Left ventricle myocardium inferior (tissue), 1 donor: ENCODE measurements around the gene BPGM. TPM values are rescaled to one million over a fixed set of nuclear protein-coding genes. Genes with fewer than 3 reads are reported as not detected.

Experiments
- DNase-seq: peaks from one replicate; pipeline ENCODE4 v3.0.0-alpha.2; 2020
- H3K27ac ChIP-seq: fragments of 200-600 bp; replicated peaks from 2 replicates; pipeline ENCODE4 v1.8.0; 2021
- H3K27me3 ChIP-seq: fragments of 200-600 bp; 2 replicates; pipeline ENCODE4 v1.8.0; 2021; ENCODE audit warnings: low read depth
- H3K36me3 ChIP-seq: fragments of 200-600 bp; 2 replicates; pipeline ENCODE4 v1.8.0; 2021
- H3K4me1 ChIP-seq: fragments of 200-600 bp; 2 replicates; pipeline ENCODE4 v1.8.0; 2021
- H3K4me3 ChIP-seq: fragments of 200-600 bp; 2 replicates; pipeline ENCODE4 v1.8.0; 2021; ENCODE audit warnings: mild to moderate bottlenecking, moderate library complexity
- H3K9me3 ChIP-seq: fragments of 200-600 bp; replicated peaks from 2 replicates; pipeline ENCODE4 v1.8.0; 2021
- intact Hi-C: fragments of 100-400 bp; cut with micrococcal nuclease; formaldehyde crosslinking; loops from one replicate; pipeline ENCODE4 v1.11.0; 2022
- total RNA-seq: library from RNA; stranded (reverse); fragmentation: NEBNext Ultra II Directional; extraction: Animal tissue kit (Norgen Biotek cat#: 25700); gene quantifications from one replicate; pipeline ENCODE4 v1.2.1, GENCODE V29; 2021
- TF ChIP-seq, protein P1 (sequence below): fragments of 200-600 bp; IDR thresholded peaks from 2 replicates; pipeline ENCODE4 v1.8.0; 2021; ENCODE audit warnings: antibody characterized with exemption, mild to moderate bottlenecking, borderline replicate concordance
- donor health status: DM: no; HTN: yes; CAD: no; lungs with severe emphysema.

BPGM gene
- total RNA-seq, 1 donor from 2014 or later, result 13.9 TPM

DNA sequence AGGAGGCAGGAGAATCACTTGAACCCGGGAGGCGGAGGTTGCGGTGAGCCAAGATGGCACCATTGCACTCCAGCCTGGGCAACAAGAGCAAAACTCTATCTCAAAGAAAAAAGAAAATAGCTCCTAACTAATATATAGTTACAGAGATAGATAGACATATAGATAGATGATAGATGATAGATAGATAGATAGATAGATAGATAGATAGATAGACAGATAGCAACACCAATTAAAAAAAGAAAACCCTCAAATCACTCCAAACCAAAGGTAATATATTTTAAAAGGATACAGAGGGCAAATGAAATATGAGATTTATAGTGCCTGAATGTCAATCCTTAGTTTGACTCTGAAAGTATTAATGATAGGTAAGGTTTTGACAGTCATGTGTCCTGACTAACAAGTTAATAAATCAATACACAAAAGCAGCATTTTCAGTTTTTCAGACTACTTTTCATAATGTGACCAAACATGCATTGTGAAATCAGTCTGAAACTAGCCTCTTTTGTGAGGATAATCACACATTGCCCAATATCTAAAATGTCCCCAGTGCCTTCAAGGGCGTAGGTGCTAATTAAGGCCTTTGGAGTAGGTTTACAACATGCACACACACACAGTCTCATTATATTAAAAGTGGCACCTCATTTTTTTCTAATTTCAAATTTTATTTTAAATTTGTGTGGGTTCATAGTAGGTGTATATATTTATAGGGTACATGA lies 61.2 kb downstream of the BPGM start:
- H3K9me3 ChIP-seq, result no peaks in the 10 kb centered on the region
- TF ChIP-seq, protein P1, sequence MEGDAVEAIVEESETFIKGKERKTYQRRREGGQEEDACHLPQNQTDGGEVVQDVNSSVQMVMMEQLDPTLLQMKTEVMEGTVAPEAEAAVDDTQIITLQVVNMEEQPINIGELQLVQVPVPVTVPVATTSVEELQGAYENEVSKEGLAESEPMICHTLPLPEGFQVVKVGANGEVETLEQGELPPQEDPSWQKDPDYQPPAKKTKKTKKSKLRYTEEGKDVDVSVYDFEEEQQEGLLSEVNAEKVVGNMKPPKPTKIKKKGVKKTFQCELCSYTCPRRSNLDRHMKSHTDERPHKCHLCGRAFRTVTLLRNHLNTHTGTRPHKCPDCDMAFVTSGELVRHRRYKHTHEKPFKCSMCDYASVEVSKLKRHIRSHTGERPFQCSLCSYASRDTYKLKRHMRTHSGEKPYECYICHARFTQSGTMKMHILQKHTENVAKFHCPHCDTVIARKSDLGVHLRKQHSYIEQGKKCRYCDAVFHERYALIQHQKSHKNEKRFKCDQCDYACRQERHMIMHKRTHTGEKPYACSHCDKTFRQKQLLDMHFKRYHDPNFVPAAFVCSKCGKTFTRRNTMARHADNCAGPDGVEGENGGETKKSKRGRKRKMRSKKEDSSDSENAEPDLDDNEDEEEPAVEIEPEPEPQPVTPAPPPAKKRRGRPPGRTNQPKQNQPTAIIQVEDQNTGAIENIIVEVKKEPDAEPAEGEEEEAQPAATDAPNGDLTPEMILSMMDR, result no peak
- no peaks in the 10 kb centered on the region for H3K27me3 ChIP-seq
- intact Hi-C loops, result no loop called here
- H3K4me1 ChIP-seq, result no peaks in the 10 kb centered on the region
- no peak overlapping the region for H3K27ac ChIP-seq
- DNase-seq, result no peak
- no peaks in the 10 kb centered on the region for H3K36me3 ChIP-seq
- H3K4me3 ChIP-seq, result no peak overlapping the region

DNA sequence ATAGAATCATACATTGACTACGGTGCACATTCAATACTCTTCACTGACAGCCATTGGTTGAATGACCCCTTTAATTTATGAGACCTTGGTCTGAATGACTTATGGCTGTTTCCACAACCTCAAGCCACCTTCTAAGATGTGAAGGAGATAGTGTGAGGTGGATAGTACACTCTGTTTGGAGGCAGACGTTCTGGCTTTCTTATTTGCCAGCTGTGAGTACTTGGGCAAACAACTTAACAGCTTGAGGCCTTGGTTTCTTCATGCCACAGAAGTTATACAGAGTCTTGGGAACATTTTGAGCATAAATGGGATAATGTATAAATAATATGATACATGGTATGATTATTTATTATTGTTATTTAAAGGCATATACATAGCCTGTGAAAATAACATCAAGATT lies 62.0 kb downstream of the BPGM start:
- H3K27ac ChIP-seq, result no peak overlapping the region
- DNase-seq, result no peak
- no peaks in the 10 kb centered on the region for H3K4me1 ChIP-seq
- no peaks in the 10 kb centered on the region for H3K36me3 ChIP-seq
- intact Hi-C loops, result no loop called here
- TF ChIP-seq, protein P1, result no peak
- no peaks in the 10 kb centered on the region for H3K27me3 ChIP-seq
- H3K4me3 ChIP-seq, result no peak overlapping the region
- no peaks in the 10 kb centered on the region for H3K9me3 ChIP-seq

DNA sequence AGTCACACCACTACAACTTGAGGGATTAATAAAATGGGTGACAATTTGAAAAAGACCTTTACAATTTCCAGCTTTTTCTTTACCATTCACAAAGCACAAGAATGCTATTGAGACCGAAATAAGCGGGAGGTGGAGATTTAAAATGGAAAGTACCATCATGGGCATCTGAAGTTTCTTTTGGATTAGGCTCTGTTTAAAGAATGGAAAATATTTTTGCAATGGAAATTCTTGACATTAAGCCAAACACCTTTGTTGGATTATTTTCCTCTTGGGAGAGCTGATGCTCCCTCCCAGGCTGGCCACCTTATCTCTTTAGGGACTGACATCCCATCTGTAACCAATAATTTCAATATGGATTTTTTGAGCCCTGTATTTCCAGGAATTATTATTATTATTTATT lies 62.5 kb downstream of the BPGM start:
- intact Hi-C loops, result no loop called here
- no peak for DNase-seq
- TF ChIP-seq, protein P1, result no peak
- no peak overlapping the region for H3K4me3 ChIP-seq
- no peaks in the 10 kb centered on the region for H3K27me3 ChIP-seq
- H3K9me3 ChIP-seq, result no peaks in the 10 kb centered on the region
- no peaks in the 10 kb centered on the region for H3K36me3 ChIP-seq
- no peaks in the 10 kb centered on the region for H3K4me1 ChIP-seq
- no peak overlapping the region for H3K27ac ChIP-seq

- Histone ChIP-seq H3K27me3 (no peaks in the 10 kb centered on the region), H3K36me3 (no peaks in the 10 kb centered on the region), H3K27ac (no peak overlapping the region), H3K4me3 (no peak overlapping the region), H3K4me1 (no peaks in the 10 kb centered on the region), H3K9me3 (no peaks in the 10 kb centered on the region)
- intact Hi-C loops, result no loop called here
- TF ChIP-seq, protein P1, result no peak
- DNase-seq, result no peak
These were observed 63.8 kb downstream of the BPGM start for GRCh38 chr7:134710511-134710853.

DNA sequence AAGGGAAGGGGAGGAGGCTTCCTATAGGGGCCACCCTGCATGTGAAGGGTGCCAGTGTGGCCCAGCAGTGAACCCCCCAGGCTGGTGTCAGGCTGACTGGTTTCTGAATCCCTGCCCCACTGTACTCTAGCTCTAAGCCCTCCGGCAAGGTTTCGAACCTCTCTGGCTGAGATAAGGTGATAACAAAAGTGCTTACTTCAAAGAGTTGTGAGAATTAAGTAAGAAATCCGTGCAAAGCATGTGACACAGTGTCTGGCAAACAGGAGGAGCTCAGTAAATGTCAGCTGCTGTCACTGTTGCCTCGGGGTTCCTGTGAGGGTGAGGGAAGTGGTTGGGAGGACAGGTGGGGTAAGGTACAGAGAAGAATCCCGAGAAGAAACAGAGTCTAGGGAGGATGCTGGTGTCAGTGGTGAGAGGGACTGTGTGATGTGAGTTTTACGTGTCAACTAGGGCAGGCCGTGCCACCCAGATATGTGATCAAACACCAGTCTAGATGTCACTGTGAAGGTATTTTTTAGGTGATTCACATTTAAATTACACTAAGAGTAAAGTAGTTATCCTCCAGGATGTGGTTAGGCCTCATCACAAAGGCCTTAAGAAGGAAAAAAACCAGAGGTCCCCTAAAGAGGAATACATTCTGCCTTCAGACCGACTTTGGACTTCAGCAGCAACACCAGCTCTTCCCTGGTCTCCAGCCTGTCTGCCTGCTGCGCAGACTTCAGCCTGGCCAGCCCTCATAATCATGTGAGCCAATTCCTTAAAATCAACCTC lies 64.4 kb downstream of the BPGM start:
- no peaks in the 10 kb centered on the region for H3K4me1 ChIP-seq
- no peak overlapping the region for H3K27ac ChIP-seq
- no peaks in the 10 kb centered on the region for H3K9me3 ChIP-seq
- no peaks in the 10 kb centered on the region for H3K27me3 ChIP-seq
- no peak overlapping the region for H3K4me3 ChIP-seq
- H3K36me3 ChIP-seq, result no peaks in the 10 kb centered on the region
- TF ChIP-seq, protein P1, result no peak
- intact Hi-C loops, result no loop called here
- DNase-seq, result no peak
